Panc1 (cell line): ENCODE results near the gene EYA2.

Experiments
- POLR2AphosphoS5 ChIP-seq: IDR thresholded peaks from 2 replicates; pipeline ENCODE4 v1.6.1; 2012; ENCODE audit warnings: mild to moderate bottlenecking, low read depth, low read length, moderate library complexity
- TCF7L2 ChIP-seq: IDR thresholded peaks from 2 replicates; pipeline ENCODE4 v1.6.1; 2011; ENCODE audit warnings: mild to moderate bottlenecking, low read depth, low read length, inconsistent platforms
- TF ChIP-seq, protein P1 (sequence below): fragments of 450-650 bp; IDR thresholded peaks from 2 replicates; pipeline ENCODE4 v1.5.1; 2017; ENCODE audit warnings: mild to moderate bottlenecking
- TF ChIP-seq, protein P2 (sequence below), 2 experiments: IDR thresholded peaks; 2 replicates each; pipeline ENCODE4 v1.6.1; 2011 to 2012; ENCODE audit warnings: low read depth in 2 of 2, control low read depth in 1 of 2, low read length in 1 of 2, mild to moderate bottlenecking in 1 of 2, moderate library complexity in 1 of 2; ENCODE audit not compliant: insufficient read depth in 1 of 2

DNA sequence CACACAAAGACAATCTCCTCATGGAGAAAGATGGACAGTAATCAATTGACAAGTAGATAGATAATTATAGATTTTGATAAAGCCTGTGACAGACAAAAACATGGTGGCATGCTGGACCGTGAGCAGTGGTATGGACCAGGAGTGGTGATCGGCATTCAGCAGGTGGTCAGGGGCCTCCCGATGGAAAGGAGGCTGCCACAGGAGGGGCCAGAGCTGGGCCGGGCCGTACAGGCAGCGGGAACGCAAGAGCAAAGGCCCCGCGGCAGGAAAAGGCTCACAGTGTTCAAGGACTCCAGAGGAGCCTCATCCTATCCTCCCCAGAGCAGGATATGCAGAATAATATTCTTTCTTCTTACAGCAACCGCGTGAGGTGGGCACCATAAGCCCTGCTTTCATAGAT, 123.7 kb downstream of the EYA2 start:
- TF ChIP-seq, protein P1, sequence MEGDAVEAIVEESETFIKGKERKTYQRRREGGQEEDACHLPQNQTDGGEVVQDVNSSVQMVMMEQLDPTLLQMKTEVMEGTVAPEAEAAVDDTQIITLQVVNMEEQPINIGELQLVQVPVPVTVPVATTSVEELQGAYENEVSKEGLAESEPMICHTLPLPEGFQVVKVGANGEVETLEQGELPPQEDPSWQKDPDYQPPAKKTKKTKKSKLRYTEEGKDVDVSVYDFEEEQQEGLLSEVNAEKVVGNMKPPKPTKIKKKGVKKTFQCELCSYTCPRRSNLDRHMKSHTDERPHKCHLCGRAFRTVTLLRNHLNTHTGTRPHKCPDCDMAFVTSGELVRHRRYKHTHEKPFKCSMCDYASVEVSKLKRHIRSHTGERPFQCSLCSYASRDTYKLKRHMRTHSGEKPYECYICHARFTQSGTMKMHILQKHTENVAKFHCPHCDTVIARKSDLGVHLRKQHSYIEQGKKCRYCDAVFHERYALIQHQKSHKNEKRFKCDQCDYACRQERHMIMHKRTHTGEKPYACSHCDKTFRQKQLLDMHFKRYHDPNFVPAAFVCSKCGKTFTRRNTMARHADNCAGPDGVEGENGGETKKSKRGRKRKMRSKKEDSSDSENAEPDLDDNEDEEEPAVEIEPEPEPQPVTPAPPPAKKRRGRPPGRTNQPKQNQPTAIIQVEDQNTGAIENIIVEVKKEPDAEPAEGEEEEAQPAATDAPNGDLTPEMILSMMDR, result no peak
- TF ChIP-seq TCF7L2 (no peak), POLR2AphosphoS5 (no peak)
- TF ChIP-seq, protein P2, sequence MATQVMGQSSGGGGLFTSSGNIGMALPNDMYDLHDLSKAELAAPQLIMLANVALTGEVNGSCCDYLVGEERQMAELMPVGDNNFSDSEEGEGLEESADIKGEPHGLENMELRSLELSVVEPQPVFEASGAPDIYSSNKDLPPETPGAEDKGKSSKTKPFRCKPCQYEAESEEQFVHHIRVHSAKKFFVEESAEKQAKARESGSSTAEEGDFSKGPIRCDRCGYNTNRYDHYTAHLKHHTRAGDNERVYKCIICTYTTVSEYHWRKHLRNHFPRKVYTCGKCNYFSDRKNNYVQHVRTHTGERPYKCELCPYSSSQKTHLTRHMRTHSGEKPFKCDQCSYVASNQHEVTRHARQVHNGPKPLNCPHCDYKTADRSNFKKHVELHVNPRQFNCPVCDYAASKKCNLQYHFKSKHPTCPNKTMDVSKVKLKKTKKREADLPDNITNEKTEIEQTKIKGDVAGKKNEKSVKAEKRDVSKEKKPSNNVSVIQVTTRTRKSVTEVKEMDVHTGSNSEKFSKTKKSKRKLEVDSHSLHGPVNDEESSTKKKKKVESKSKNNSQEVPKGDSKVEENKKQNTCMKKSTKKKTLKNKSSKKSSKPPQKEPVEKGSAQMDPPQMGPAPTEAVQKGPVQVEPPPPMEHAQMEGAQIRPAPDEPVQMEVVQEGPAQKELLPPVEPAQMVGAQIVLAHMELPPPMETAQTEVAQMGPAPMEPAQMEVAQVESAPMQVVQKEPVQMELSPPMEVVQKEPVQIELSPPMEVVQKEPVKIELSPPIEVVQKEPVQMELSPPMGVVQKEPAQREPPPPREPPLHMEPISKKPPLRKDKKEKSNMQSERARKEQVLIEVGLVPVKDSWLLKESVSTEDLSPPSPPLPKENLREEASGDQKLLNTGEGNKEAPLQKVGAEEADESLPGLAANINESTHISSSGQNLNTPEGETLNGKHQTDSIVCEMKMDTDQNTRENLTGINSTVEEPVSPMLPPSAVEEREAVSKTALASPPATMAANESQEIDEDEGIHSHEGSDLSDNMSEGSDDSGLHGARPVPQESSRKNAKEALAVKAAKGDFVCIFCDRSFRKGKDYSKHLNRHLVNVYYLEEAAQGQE (IDR thresholded peaks at IDR 0.05; ENCODE audit: insufficient read depth in 1 of 2, low read depth in 2 of 2, low read length in 1 of 2), result no peak
